H1 (cell line): ENCODE data around the gene DBNDD1. TPM values are rescaled to one million over a fixed set of nuclear protein-coding genes. Genes with fewer than 3 reads are reported as not detected.

ENCODE experiments used
- BRCA1 ChIP-seq: IDR thresholded peaks from 2 replicates; pipeline ENCODE4 v1.6.1; 2012; ENCODE audit warnings: low read depth, low read length, improper control_type of control experiment
- CBX8 ChIP-seq: fragments of 300-800, 300-1000 bp; sonication (generic); IDR thresholded peaks from 2 replicates; pipeline ENCODE4 v1.7.1; 2016; ENCODE audit warnings: low read depth, low read length, borderline replicate concordance
- CHD2 ChIP-seq: IDR thresholded peaks from 2 replicates; pipeline ENCODE4 v1.6.1; 2012; ENCODE audit warnings: low read length, improper control_type of control experiment
- CREB1 ChIP-seq: IDR thresholded peaks from 2 replicates; pipeline ENCODE4 v1.6.1; 2012; ENCODE audit warnings: inconsistent platforms
- EGR1 ChIP-seq: IDR thresholded peaks from 2 replicates; pipeline ENCODE4 v1.6.1; 2011; ENCODE audit warnings: low read depth, low read length, borderline replicate concordance
- EP300 ChIP-seq, 2 experiments: IDR thresholded peaks; 1 replicate in 1 of 2; 2 replicates in 1 of 2; pipeline ENCODE4 v1.6.1; 2011 to 2012; ENCODE audit warnings: low read depth in 2 of 2, low read length in 2 of 2, mild to moderate bottlenecking in 2 of 2, borderline replicate concordance in 1 of 2, inconsistent platforms in 1 of 2, moderate library complexity in 1 of 2
- EZH2 ChIP-seq: fragments of 200-600 bp; sonication (generic); IDR thresholded peaks from 2 replicates; pipeline ENCODE4 v1.7.1; 2012; ENCODE audit warnings: low read depth, mild to moderate bottlenecking, moderate library complexity, low read length, inconsistent platforms; ENCODE audit not compliant: severe bottlenecking
- GABPA ChIP-seq: IDR thresholded peaks from 2 replicates; pipeline ENCODE4 v1.6.1; 2011; ENCODE audit warnings: mild to moderate bottlenecking, low read length, moderate library complexity, borderline replicate concordance; ENCODE audit not compliant: insufficient read depth
- HDAC2 ChIP-seq, 2 experiments: fragments of 300-600 bp in 1 of 2; sonication (generic) in 1 of 2; IDR thresholded peaks; 2 replicates each; pipeline ENCODE4 v1.6.1; 2011 to 2012; ENCODE audit warnings: low read depth in 2 of 2, low read length in 2 of 2, mild to moderate bottlenecking in 2 of 2, moderate library complexity in 2 of 2, borderline replicate concordance in 1 of 2, inconsistent platforms in 1 of 2
- KDM5A ChIP-seq: fragments of 200-600 bp; IDR thresholded peaks from 2 replicates; pipeline ENCODE4 v1.7.1; 2012; ENCODE audit warnings: mild to moderate bottlenecking, low read length, inconsistent platforms, mixed read lengths
- PHF8 ChIP-seq: fragments of 200-600 bp; sonication (generic); conservative IDR thresholded peaks from 2 replicates; pipeline ENCODE4 v1.7.1; 2012; ENCODE audit warnings: low read depth, mild to moderate bottlenecking, inconsistent platforms, low read length, moderate library complexity
- POLR2AphosphoS5 ChIP-seq: IDR thresholded peaks from 2 replicates; pipeline ENCODE4 v1.6.1; 2011; ENCODE audit warnings: low read depth, low read length
- POU5F1 ChIP-seq: IDR thresholded peaks from 2 replicates; pipeline ENCODE4 v1.6.1; 2011; ENCODE audit warnings: low read depth, mild to moderate bottlenecking, low read length, moderate library complexity
- RXRA ChIP-seq: IDR thresholded peaks from 2 replicates; pipeline ENCODE4 v1.6.1; 2011; ENCODE audit warnings: low read depth, mild to moderate bottlenecking, low read length, moderate library complexity; ENCODE audit not compliant: insufficient read depth
- SIRT6 ChIP-seq: IDR thresholded peaks from one replicate; pipeline ENCODE4 v1.7.1; 2012; ENCODE audit warnings: low read length, inconsistent platforms
- SIX5 ChIP-seq: IDR thresholded peaks from 2 replicates; pipeline ENCODE4 v1.6.1; 2011; ENCODE audit warnings: mild to moderate bottlenecking, low read depth, low read length
- TAF7 ChIP-seq: optimal IDR thresholded peaks from 2 replicates; pipeline ENCODE3; 2011; ENCODE audit warnings: low read depth, mild to moderate bottlenecking, inconsistent platforms, low read length, moderate library complexity, borderline replicate concordance
- TCF12 ChIP-seq: IDR thresholded peaks from 2 replicates; pipeline ENCODE4 v1.6.1; 2011; ENCODE audit warnings: low read depth, mild to moderate bottlenecking, low read length
- YY1 ChIP-seq: IDR thresholded peaks from 2 replicates; pipeline ENCODE4 v1.6.1; 2011; ENCODE audit warnings: low read depth, mild to moderate bottlenecking, low read length
- polyA plus RNA-seq, 7 experiments: library from polyadenylated mRNA; depleted of rRNA in 3 of 7; stranded (reverse) in 5 of 7; unstranded in 2 of 7; fragments of >200 nt in 5 of 7; fragments of 200-250 nt in 2 of 7; gene quantifications; 1 replicate in 5 of 7; 2 replicates in 1 of 7; 4 replicates in 1 of 7; pipeline versions ENCODE4 v1.2.1 to v1.2.3, GENCODE V29; 2011 to 2013; ENCODE audit warnings: missing spikeins in 2 of 7, mixed read lengths in 2 of 7
- total RNA-seq: library from RNA; stranded (reverse); fragmentation: NEBNext Ultra II Directional; extraction: Animal tissue kit (Norgen Biotek cat#: 25700); gene quantifications from 2 replicates; pipeline ENCODE4 v1.2.1, GENCODE V29; 2021
- TF ChIP-seq, protein P1 (sequence below): IDR thresholded peaks from 2 replicates; pipeline ENCODE4 v1.6.1; 2012; ENCODE audit warnings: low read length, inconsistent platforms

Gene DBNDD1
- total and polyA plus RNA-seq, 2 of the 8 experiments (the other 6 are each of a cell fraction or from before 2014, with no cell fraction given) = 69.9 to 92.6 TPM

GRCh38 chr16:89972244-89973234, 46.7 kb downstream of the DBNDD1 start (continued):
- TF ChIP-seq EGR1 (no peak), GABPA (0 out of 2 replicates have a peak, but pooled peaks have one; percentile 46), CREB1 (peak; percentile 97), RXRA (no peak), TCF12 (0 out of 2 replicates have a peak, but pooled peaks have one; percentile 21), CHD2 (peak; percentile 74), CBX8 (no peak), POU5F1 (no peak), HDAC2 (IDR thresholded peaks at IDR 0.05; ENCODE audit: borderline replicate concordance in 1 of 2, low read depth in 2 of 2, low read length in 2 of 2) (no peak), SIX5 (no peak), YY1 (peak; percentile 57; the same call in 1 of the 2 replicates), BRCA1 (peak; percentile 27; the same call in 1 of the 2 replicates), SIRT6 (no peak), EP300 (IDR thresholded peaks at IDR 0.05; ENCODE audit: borderline replicate concordance in 1 of 2, low read depth in 2 of 2, low read length in 2 of 2) (no peak), EZH2 (no peak), KDM5A (peak; percentile 65; the same call in 1 of the 2 replicates), PHF8 (peak; percentile 100), TAF7 (peak; percentile 59), POLR2AphosphoS5 (peak; percentile 91)
- TF ChIP-seq, protein P1, sequence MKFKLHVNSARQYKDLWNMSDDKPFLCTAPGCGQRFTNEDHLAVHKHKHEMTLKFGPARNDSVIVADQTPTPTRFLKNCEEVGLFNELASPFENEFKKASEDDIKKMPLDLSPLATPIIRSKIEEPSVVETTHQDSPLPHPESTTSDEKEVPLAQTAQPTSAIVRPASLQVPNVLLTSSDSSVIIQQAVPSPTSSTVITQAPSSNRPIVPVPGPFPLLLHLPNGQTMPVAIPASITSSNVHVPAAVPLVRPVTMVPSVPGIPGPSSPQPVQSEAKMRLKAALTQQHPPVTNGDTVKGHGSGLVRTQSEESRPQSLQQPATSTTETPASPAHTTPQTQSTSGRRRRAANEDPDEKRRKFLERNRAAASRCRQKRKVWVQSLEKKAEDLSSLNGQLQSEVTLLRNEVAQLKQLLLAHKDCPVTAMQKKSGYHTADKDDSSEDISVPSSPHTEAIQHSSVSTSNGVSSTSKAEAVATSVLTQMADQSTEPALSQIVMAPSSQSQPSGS = 0 out of 2 replicates have a peak, but pooled peaks have one; percentile 50
